HAP-1 (cell line): ENCODE data around the gene ASS1.
"Not testable (repeated sequence)": the region's sequence is repeated elsewhere in the genome, so short reads cannot be mapped to it uniquely, and the experiment has no call there.

Experiments used
- DNase-seq, 2 experiments: peaks; one replicate each; pipeline ENCODE4 v3.0.0-alpha.2; 2016 to 2020; ENCODE audit warnings: low spot score in 2 of 2
- H3K27me3 ChIP-seq: fragments of 250-450 bp; sonication (Bioruptor Pico); 2 replicates; pipeline ENCODE4 v1.5.1; 2020; ENCODE audit warnings: low read depth, mild to moderate bottlenecking, moderate library complexity
- H3K36me3 ChIP-seq: fragments of 250-450 bp; sonication (Bioruptor Pico); replicated peaks from 2 replicates; pipeline ENCODE4 v1.5.1; 2020; ENCODE audit warnings: mild to moderate bottlenecking
- H3K4me1 ChIP-seq: fragments of 250-450 bp; sonication (Bioruptor Pico); 2 replicates; pipeline ENCODE4 v1.5.1; 2020; ENCODE audit warnings: mild to moderate bottlenecking
- H3K4me3 ChIP-seq: fragments of 250-450 bp; sonication (Bioruptor Pico); 2 replicates; pipeline ENCODE4 v1.5.1; 2020; ENCODE audit warnings: mild to moderate bottlenecking, moderate library complexity
- H3K9me3 ChIP-seq: fragments of 250-450 bp; sonication (Bioruptor Pico); 2 replicates; pipeline ENCODE4 v1.5.1; 2020; ENCODE audit warnings: mild to moderate bottlenecking, moderate library complexity
- in situ Hi-C: fragments of 300-500 bp; cut with MboI; formaldehyde crosslinking; loops from 3 replicates; pipeline ENCODE4 v1.14.3; 2020; ENCODE audit warnings: low sequenced_read_pairs, inconsistent platforms, mixed read lengths

The ASS1 gene

DNA sequence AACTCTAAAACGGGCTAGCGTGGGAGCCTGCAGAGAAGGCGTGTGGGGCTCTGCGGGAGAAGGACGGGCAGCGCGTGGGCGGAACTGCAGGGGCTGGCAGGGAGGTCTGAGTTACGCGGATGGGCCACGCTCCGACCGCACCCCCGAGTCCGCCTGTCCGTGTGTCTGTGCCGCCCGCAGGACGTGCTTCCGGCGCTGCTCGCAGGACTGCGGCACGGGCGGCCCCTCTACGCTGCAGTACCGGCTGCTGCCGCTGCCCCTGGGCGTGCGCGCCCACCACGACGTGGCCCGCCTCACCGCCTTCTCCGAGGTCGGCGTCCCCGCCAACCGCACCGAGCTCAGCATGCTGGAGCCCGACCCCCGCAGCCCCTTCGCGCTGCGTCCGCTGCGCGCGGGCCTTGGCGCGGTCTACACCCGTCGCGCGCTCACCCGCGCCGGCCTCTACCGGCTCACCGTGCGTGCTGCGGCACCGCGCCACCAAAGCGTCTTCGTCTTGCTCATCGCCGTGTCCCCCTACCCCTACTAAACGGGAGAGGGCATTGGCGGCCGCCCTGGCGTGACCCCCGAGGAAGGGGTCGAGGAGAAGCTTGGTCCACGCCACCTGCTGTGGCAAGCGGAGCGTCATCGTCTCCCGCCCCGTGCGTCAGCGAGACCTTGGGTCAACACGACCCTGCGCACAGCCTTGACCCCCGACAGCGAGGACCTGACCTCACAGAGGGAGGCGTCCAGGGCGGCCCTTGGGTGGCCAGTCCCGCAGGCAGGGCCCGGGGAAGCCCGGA lies 11.4 kb upstream of the ASS1 start:
- Histone ChIP-seq H3K36me3 (no peaks in the 10 kb centered on the region), H3K4me3 (peak overlapping the region; percentile 19), H3K4me1 (peaks cover 13% of the 10 kb centered on the region), H3K27me3 (no peaks in the 10 kb centered on the region), H3K9me3 (no peaks in the 10 kb centered on the region)
- in situ Hi-C loops: no loop called here
- peak; percentile 68 to 85 for DNase-seq

GRCh38 chr9:130433947-130434262 lies 10.9 kb upstream of the ASS1 start:
- peaks cover 13% of the 10 kb centered on the region for H3K4me1 ChIP-seq
- H3K9me3 ChIP-seq: no peaks in the 10 kb centered on the region
- H3K27me3 ChIP-seq: no peaks in the 10 kb centered on the region
- H3K36me3 ChIP-seq: no peaks in the 10 kb centered on the region
- no peak for DNase-seq
- H3K4me3 ChIP-seq: no peak overlapping the region
- in situ Hi-C loops: no loop called here

- H3K4me3 ChIP-seq, H3K36me3 ChIP-seq, DNase-seq, H3K27me3 ChIP-seq, in situ Hi-C loops, H3K9me3 ChIP-seq: not testable (repeated sequence)
- H3K4me1 ChIP-seq: peaks cover 13% of the 10 kb centered on the region
Observed at GRCh38 chr9:130434656-130435055, 10.1 kb upstream of the ASS1 start.

- peaks cover 5% of the 10 kb centered on the region; the same call in 1 of the 2 replicates for H3K9me3 ChIP-seq
- H3K27me3 ChIP-seq: no peaks in the 10 kb centered on the region
- no peak overlapping the region for H3K4me3 ChIP-seq
- no peak for DNase-seq
- peaks cover 13% of the 10 kb centered on the region for H3K4me1 ChIP-seq
- H3K36me3 ChIP-seq: no peaks in the 10 kb centered on the region
- in situ Hi-C loops: no loop called here
Observed at GRCh38 chr9:130437011-130437789, 7.6 kb upstream of the ASS1 start.

DNA sequence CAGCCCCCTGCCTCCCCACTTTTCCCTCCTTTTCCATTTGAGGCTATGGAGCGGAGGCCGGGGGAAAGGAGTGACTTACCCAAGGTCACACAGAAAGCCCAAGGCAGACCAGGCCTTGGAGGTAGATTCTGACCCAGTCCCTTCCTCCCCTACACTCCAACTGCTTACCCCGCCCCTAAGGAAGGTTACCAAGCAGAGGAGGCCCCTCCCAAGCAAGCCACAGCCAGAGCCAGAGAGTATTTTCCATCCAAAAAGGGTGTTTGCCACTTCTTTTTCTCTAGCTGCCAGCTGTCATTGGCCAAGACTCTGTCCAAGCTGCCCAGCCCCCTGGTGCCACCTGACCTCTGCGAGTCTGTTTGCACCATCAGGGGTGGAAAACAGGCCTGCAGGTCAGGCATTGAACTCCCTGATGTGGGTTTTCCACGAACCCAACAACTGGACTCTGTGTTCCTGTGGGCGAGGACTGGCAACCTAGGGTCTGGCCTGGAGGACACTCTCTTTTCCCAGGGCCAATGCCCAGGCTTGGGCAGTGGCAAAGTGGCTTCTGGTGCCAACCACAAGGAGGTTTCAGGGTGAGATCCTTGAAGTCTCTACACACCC lies 6.3 kb upstream of the ASS1 start:
- Histone ChIP-seq H3K4me1 (peaks cover 2% of the 10 kb centered on the region), H3K36me3 (no peaks in the 10 kb centered on the region)
- in situ Hi-C loops: no loop called here

DNA sequence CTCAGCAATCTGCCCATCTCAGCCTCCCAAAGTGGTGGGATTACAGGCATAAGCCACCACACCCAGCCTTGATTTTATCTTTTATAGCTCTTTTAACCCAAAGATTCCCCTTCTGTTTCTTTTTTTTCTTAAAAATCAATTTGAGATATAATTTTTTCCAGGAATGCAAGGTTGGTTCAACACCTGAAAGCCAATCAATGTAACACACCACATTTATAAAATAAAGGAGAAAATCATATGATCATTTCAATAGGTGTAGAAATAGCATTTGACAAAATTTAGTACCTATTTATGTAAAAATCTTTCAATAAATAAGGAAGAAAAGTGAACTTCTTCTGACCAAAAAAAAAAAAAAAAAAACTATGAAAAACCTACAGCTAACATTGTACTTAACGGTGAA lies 3.7 kb upstream of the ASS1 start:
- H3K36me3 ChIP-seq: no peaks in the 10 kb centered on the region
- no peak overlapping the region for H3K4me3 ChIP-seq
- H3K4me1 ChIP-seq: peaks cover 7% of the 10 kb centered on the region
- in situ Hi-C loops: no loop called here
- H3K9me3 ChIP-seq: peaks cover 5% of the 10 kb centered on the region; the same call in 1 of the 2 replicates
- DNase-seq: no peak
- no peaks in the 10 kb centered on the region for H3K27me3 ChIP-seq

More for the DNA sequence above, 6.3 kb upstream of the ASS1 start:
- DNase-seq: no peak
- Histone ChIP-seq H3K27me3 (no peaks in the 10 kb centered on the region), H3K9me3 (peaks cover 5% of the 10 kb centered on the region; the same call in 1 of the 2 replicates), H3K4me3 (no peak overlapping the region)

- in situ Hi-C loops: no loop called here
- Histone ChIP-seq H3K9me3 (peaks cover 5% of the 10 kb centered on the region; the same call in 1 of the 2 replicates), H3K36me3 (no peaks in the 10 kb centered on the region), H3K4me1 (peaks cover 26% of the 10 kb centered on the region), H3K27me3 (no peaks in the 10 kb centered on the region), H3K4me3 (no peak overlapping the region)
- DNase-seq: no peak
Observed at GRCh38 chr9:130442746-130443455, 1.9 kb upstream of the ASS1 start.

- in situ Hi-C loops: no loop called here
- 0 out of 2 replicates have a peak, but pooled peaks cover 3% of the 10 kb centered on the region for H3K36me3 ChIP-seq
- peaks cover 5% of the 10 kb centered on the region; the same call in 1 of the 2 replicates for H3K9me3 ChIP-seq
- no peaks in the 10 kb centered on the region for H3K27me3 ChIP-seq
- no peak overlapping the region for H3K4me3 ChIP-seq
- no peak for DNase-seq
- peaks cover 31% of the 10 kb centered on the region for H3K4me1 ChIP-seq
Observed at GRCh38 chr9:130443456-130443801, 1.3 kb upstream of the ASS1 start.

- no peak for DNase-seq
- Histone ChIP-seq H3K9me3 (peaks cover 5% of the 10 kb centered on the region; the same call in 1 of the 2 replicates), H3K4me1 (peaks cover 34% of the 10 kb centered on the region), H3K27me3 (no peaks in the 10 kb centered on the region), H3K4me3 (peak overlapping the region; percentile 63), H3K36me3 (0 out of 2 replicates have a peak, but pooled peaks cover 3% of the 10 kb centered on the region)
- in situ Hi-C loops: no loop called here
Observed at GRCh38 chr9:130443840-130444492, 795 bp upstream of the ASS1 start.

- Histone ChIP-seq H3K27me3 (no peaks in the 10 kb centered on the region), H3K36me3 (0 out of 2 replicates have a peak, but pooled peaks cover 3% of the 10 kb centered on the region), H3K4me1 (peaks cover 34% of the 10 kb centered on the region), H3K9me3 (peaks cover 5% of the 10 kb centered on the region; the same call in 1 of the 2 replicates), H3K4me3 (peak overlapping the region; percentile 63)
- in situ Hi-C loops: no loop called here
- DNase-seq: peak in 1 of 2 experiments; percentile 72
Observed at GRCh38 chr9:130445268-130445983, 665 bp downstream of the ASS1 start.

GRCh38 chr9:130446101-130446861 lies 1.5 kb downstream of the ASS1 start:
- in situ Hi-C loops: no loop called here
- peak in 1 of 2 experiments; percentile 62 for DNase-seq
- Histone ChIP-seq H3K9me3 (no peaks in the 10 kb centered on the region), H3K4me3 (peak overlapping the region; percentile 63), H3K4me1 (peaks cover 38% of the 10 kb centered on the region), H3K27me3 (no peaks in the 10 kb centered on the region), H3K36me3 (0 out of 2 replicates have a peak, but pooled peaks cover 3% of the 10 kb centered on the region)

GRCh38 chr9:130447193-130447816 lies 2.5 kb downstream of the ASS1 start:
- Histone ChIP-seq H3K4me1 (peaks cover 46% of the 10 kb centered on the region), H3K9me3 (no peaks in the 10 kb centered on the region), H3K4me3 (no peak overlapping the region), H3K36me3 (0 out of 2 replicates have a peak, but pooled peaks cover 3% of the 10 kb centered on the region), H3K27me3 (no peaks in the 10 kb centered on the region)
- DNase-seq: no peak
- in situ Hi-C loops: no loop called here
